GM12878 (cell line): Measurements from ENCODE around the gene KCTD16. TPM values are rescaled to one million over a fixed set of nuclear protein-coding genes. Genes with fewer than 3 reads are reported as not detected.

ENCODE experiments used
- ATAC-seq: fragments of 200-7000 bp; cut with Tn5 transposase; 3 replicates; pipeline ENCODE4 v1.9.1; 2020; ENCODE audit warnings: mild to moderate bottlenecking, moderate library complexity
- BruUV-seq: library from RNA; stranded (reverse); fragments of 400-500 nt; replicated peaks from 2 replicates; lab custom pipeline; 2021; lab: Mats Ljungman, UMichigan
- CTCF ChIA-PET: fragments of 300-600 bp; sonication (Branson Sonifier 250); formaldehyde crosslinking; extraction: SDS; loops from one replicate; lab custom pipeline; 2021; ENCODE audit warnings: inconsistent platforms; lab: Yijun Ruan, JAX
- POLR2A ChIA-PET: fragments of 350-600 bp; formaldehyde crosslinking; extraction: SDS; loops from one replicate; lab custom pipeline; 2021; ENCODE audit warnings: inconsistent platforms; lab: Charles Lee
- RAD21 ChIA-PET: fragments of 300-600 bp; sonication (Branson Sonifier 250); formaldehyde crosslinking; loops from one replicate; lab custom pipeline; 2023; ENCODE audit warnings: antibody characterized with exemption; ENCODE audit not compliant: unreplicated experiment; lab: Charles Lee
- SMC1A ChIA-PET: fragments of 300-600 bp; sonication (Branson Sonifier 250); formaldehyde crosslinking; loops from one replicate; lab custom pipeline; 2023; ENCODE audit not compliant: unreplicated experiment, uncharacterized antibody; lab: Charles Lee
- DNase-seq: peaks from one replicate; pipeline ENCODE4 v3.0.0-alpha.2; 2011; ENCODE audit warnings: low read depth, low spot score
- FAIRE-seq: peaks from 3 replicates; lab custom pipeline; 2011; peaks lifted over from hg19 to GRCh38; lab: Jason Lieb, UNC
- H2AFZ ChIP-seq: 2 replicates; pipeline ENCODE4 v1.6.0; 2011; ENCODE audit warnings: low read depth, low read length, control low read depth; ENCODE audit not compliant: control insufficient read depth
- H3K27ac ChIP-seq: 2 replicates; pipeline ENCODE4 v1.5.1; 2011; ENCODE audit warnings: control low read depth; ENCODE audit not compliant: control insufficient read depth, insufficient read depth
- H3K27me3 ChIP-seq, 2 experiments: replicated peaks in 1 of 2; 2 replicates each; pipeline versions ENCODE4 v1.6.0 to v1.6.1; 2011; ENCODE audit warnings: low read length in 1 of 2; ENCODE audit not compliant: control insufficient read depth in 2 of 2, insufficient read depth in 2 of 2
- H3K36me3 ChIP-seq, 2 experiments: 2 replicates each; pipeline ENCODE4 v1.5.1; 2011; ENCODE audit warnings: low read length in 1 of 2; ENCODE audit not compliant: control insufficient read depth in 2 of 2, insufficient read depth in 2 of 2
- H3K4me1 ChIP-seq: 2 replicates; pipeline ENCODE4 v1.6.1; 2011; ENCODE audit warnings: mild to moderate bottlenecking, low read length, moderate library complexity, mixed read lengths; ENCODE audit not compliant: control insufficient read depth, insufficient read depth
- H3K4me2 ChIP-seq: 2 replicates; pipeline ENCODE4 v1.6.0; 2011; ENCODE audit warnings: control low read depth; ENCODE audit not compliant: control insufficient read depth, insufficient read depth
- H3K4me3 ChIP-seq: fragments of 200-600 bp; sonication (generic); 2 replicates; pipeline ENCODE4 v1.5.1; 2016
- H3K79me2 ChIP-seq: 2 replicates; pipeline ENCODE4 v1.6.0; 2011; ENCODE audit warnings: low read length; ENCODE audit not compliant: control insufficient read depth, insufficient read depth
- H3K9ac ChIP-seq: 2 replicates; pipeline ENCODE4 v1.8.0; 2011; ENCODE audit warnings: low read length, control low read depth, mixed read lengths; ENCODE audit not compliant: control insufficient read depth, insufficient read depth
- H3K9me3 ChIP-seq: replicated peaks from 3 replicates; pipeline ENCODE4 v1.5.1; 2011; ENCODE audit warnings: mild to moderate bottlenecking, low read length; ENCODE audit not compliant: control insufficient read depth, insufficient read depth
- H4K20me1 ChIP-seq: 2 replicates; pipeline ENCODE4 v1.6.0; 2011; ENCODE audit not compliant: control insufficient read depth, insufficient read depth
- BRCA1 ChIP-seq: IDR thresholded peaks from 2 replicates; pipeline ENCODE4 v1.6.1; 2011; ENCODE audit warnings: low read depth, low read length, improper control_type of control experiment
- CBX5 ChIP-seq: sonication (generic); IDR thresholded peaks from 2 replicates; pipeline ENCODE4 v1.6.1; 2016; ENCODE audit warnings: low read depth, moderate library complexity, mild to moderate bottlenecking, inconsistent platforms
- CEBPB ChIP-seq, 2 experiments: fragments of 150-350 bp in 1 of 2; IDR thresholded peaks; 2 replicates each; pipeline ENCODE4 v1.6.1; 2012 to 2014; ENCODE audit warnings: low read depth in 2 of 2, low read length in 2 of 2, borderline replicate concordance in 1 of 2, inconsistent platforms in 1 of 2
- EGR1 ChIP-seq, 2 experiments: IDR thresholded peaks; 1 replicate in 1 of 2; 2 replicates in 1 of 2; pipeline ENCODE4 v1.6.1; 2011 to 2012; ENCODE audit warnings: low read depth in 2 of 2, low read length in 2 of 2, borderline replicate concordance in 1 of 2, mild to moderate bottlenecking in 1 of 2, moderate library complexity in 1 of 2
- MTA3 ChIP-seq: IDR thresholded peaks from 2 replicates; pipeline ENCODE4 v1.6.1; 2012; ENCODE audit warnings: low read length, inconsistent platforms, borderline replicate concordance
- NBN ChIP-seq: fragments of 450-650 bp; IDR thresholded peaks from 2 replicates; pipeline ENCODE4 v1.6.1; 2016
- NR2F1 ChIP-seq: fragments of 450-650 bp; conservative IDR thresholded peaks from 2 replicates; pipeline ENCODE4 v1.6.1; 2017; ENCODE audit warnings: mild to moderate bottlenecking
- PKNOX1 ChIP-seq: fragments of 450-650 bp; IDR thresholded peaks from 2 replicates; pipeline ENCODE4 v1.6.1; 2016; ENCODE audit warnings: mild to moderate bottlenecking
- POLR2AphosphoS2 ChIP-seq: IDR thresholded peaks from 2 replicates; pipeline ENCODE4 v1.6.1; 2011; ENCODE audit warnings: low read depth, mild to moderate bottlenecking, low read length, improper control_type of control experiment, moderate library complexity
- POLR2AphosphoS5 ChIP-seq: IDR thresholded peaks from 2 replicates; pipeline ENCODE4 v1.6.1; 2011; ENCODE audit warnings: mild to moderate bottlenecking, low read length, inconsistent platforms
- RELB ChIP-seq: fragments of 450-650 bp; IDR thresholded peaks from 2 replicates; pipeline ENCODE4 v1.6.1; 2017; ENCODE audit warnings: low read depth, mild to moderate bottlenecking, moderate library complexity
- SMC3 ChIP-seq: IDR thresholded peaks from 2 replicates; pipeline ENCODE4 v1.6.1; 2011; ENCODE audit warnings: low read length, improper control_type of control experiment, borderline replicate concordance
- SP1 ChIP-seq: IDR thresholded peaks from one replicate; pipeline ENCODE4 v1.6.1; 2011; ENCODE audit warnings: low read depth, low read length
- TCF12 ChIP-seq: IDR thresholded peaks from 2 replicates; pipeline ENCODE4 v1.6.1; 2011; ENCODE audit warnings: low read depth, mild to moderate bottlenecking, low read length
- YBX1 ChIP-seq: fragments of 450-650 bp; IDR thresholded peaks from 2 replicates; pipeline ENCODE4 v1.6.1; 2016; ENCODE audit warnings: antibody characterized with exemption
- WGBS: methylation state at CpG from one replicate; pipeline ENCODE4 v1.1.6; 2016; ENCODE audit warnings: low lambda C conversion rate; ENCODE audit not compliant: insufficient replicate concordance, insufficient coverage; ENCODE audit errors: missing lambda C conversion rate; 5-methylcytosine and 5-hydroxymethylcytosine counted together
- in situ Hi-C: fragments of 300-500 bp; cut with MboI; formaldehyde crosslinking; loops from 9 replicates; pipeline ENCODE4 v1.14.3; 2018; ENCODE audit warnings: mixed read lengths
- intact Hi-C: fragments of 100-400 bp; cut with micrococcal nuclease; formaldehyde crosslinking; loops from one replicate; pipeline ENCODE4 v1.14.2; 2022; ENCODE audit not compliant: unreplicated experiment
- polyA plus RNA-seq, 11 experiments: library from polyadenylated mRNA; depleted of rRNA in 4 of 11; unstranded in 6 of 11; stranded (reverse) in 5 of 11; fragments of >200 nt; fragmentation: Nextera tagmentation in 4 of 11; fragmentation: Illumina TruSeq in 1 of 11; extraction: Ambion mirVana in 4 of 11; extraction: Trizol in 1 of 11; gene quantifications; 1 replicate in 1 of 11; 2 replicates in 10 of 11; pipeline versions ENCODE4 v1.2.1 to v1.2.3, GENCODE V29; 2011 to 2016; ENCODE audit warnings: inconsistent platforms in 2 of 11, missing spikeins in 2 of 11, low read depth in 1 of 11
- total RNA-seq, 4 experiments: library from RNA; depleted of rRNA in 3 of 4; stranded (reverse); fragments of >200 nt in 3 of 4; fragmentation: Illumina TruSeq in 1 of 4; extraction: Trizol in 1 of 4; gene quantifications; 2 replicates each; pipeline versions ENCODE4 v1.2.1 to v1.2.3, GENCODE V29; 2013 to 2021

The KCTD16 gene
- total and polyA plus RNA-seq, 10 of the 15 experiments (the other 5 are each of a cell fraction or from before 2014, with no cell fraction given), result 0.03 to 0.10 (median 0.06) TPM; not detected in 3

- Histone ChIP-seq H4K20me1 (no peaks in the 10 kb centered on the region), H3K4me1 (no peaks in the 10 kb centered on the region), H3K79me2 (no peaks in the 10 kb centered on the region), H3K9ac (no peak overlapping the region), H3K9me3 (no peaks in the 10 kb centered on the region), H3K4me2 (no peak overlapping the region), H2AFZ (no peak overlapping the region), H3K27me3 (no peaks in the 10 kb centered on the region), H3K27ac (no peak overlapping the region), H3K4me3 (no peak overlapping the region), H3K36me3 (no peaks in the 10 kb centered on the region)
- WGBS, result 57% methylated on average over 3 of the region's 3 CpGs
- ChIA-PET CTCF (interaction anchor here (0.5 kb wide), 1 partner anchor 17 kb away, joined by 3 read pairs; no protein-coding TSS in a partner anchor), RAD21 (no interaction called here), SMC1A (no interaction called here), POLR2A (no interaction called here)
- ATAC-seq, result no peak
- intact Hi-C loops, result no loop called here
- no TSS peak for BruUV-seq
- in situ Hi-C loops, result no loop called here
- TF ChIP-seq PKNOX1, result no peak
- TF ChIP-seq SP1, result no peak
- no peak for FAIRE-seq
- no peak for DNase-seq
Observed at GRCh38 chr5:144318011-144318410, 147.3 kb downstream of the KCTD16 start.

GRCh38 chr5:144318460-144318859 is 147.8 kb downstream of the KCTD16 start:
- TF ChIP-seq EGR1 (IDR thresholded peaks at IDR 0.05; ENCODE audit: borderline replicate concordance in 1 of 2, low read depth in 2 of 2, low read length in 2 of 2) (no peak), TCF12 (no peak), POLR2AphosphoS5 (no peak), CEBPB (IDR thresholded peaks at IDR 0.05; ENCODE audit: borderline replicate concordance in 1 of 2, low read depth in 2 of 2, low read length in 2 of 2) (no peak), NR2F1 (no peak), YBX1 (no peak), BRCA1 (no peak), SMC3 (no peak), POLR2AphosphoS2 (no peak), MTA3 (no peak), RELB (no peak), NBN (no peak), CBX5 (no peak)
- Histone ChIP-seq H2AFZ (no peak overlapping the region), H3K4me1 (no peaks in the 10 kb centered on the region), H3K27ac (no peak overlapping the region), H3K4me3 (no peak overlapping the region), H3K4me2 (no peak overlapping the region), H4K20me1 (no peaks in the 10 kb centered on the region), H3K36me3 (no peaks in the 10 kb centered on the region), H3K27me3 (no peaks in the 10 kb centered on the region), H3K9ac (no peak overlapping the region), H3K79me2 (no peaks in the 10 kb centered on the region), H3K9me3 (no peaks in the 10 kb centered on the region)
- in situ Hi-C loops (no loop called here), intact Hi-C loops (no loop called here)
- ChIA-PET CTCF (no interaction called here), SMC1A (no interaction called here), RAD21 (no interaction called here), POLR2A (no interaction called here)
- no TSS peak for BruUV-seq
- no peak for ATAC-seq
- DNase-seq, result no peak
- 25% methylated on average over 4 of the region's 4 CpGs for WGBS
- no peak for FAIRE-seq
